Effector memory CD4-positive, alpha-beta T cell (primary cell): Measurements from ENCODE around the gene BARHL1.

Experiments used
- DNase-seq, 3 donors: peaks; one replicate each; pipeline ENCODE4 v3.0.0-alpha.2; 2020
- H3K27ac ChIP-seq: 2 replicates; pipeline ENCODE4 v1.7.0; 2013; ENCODE audit warnings: mild to moderate bottlenecking, low read length, moderate library complexity; ENCODE audit not compliant: insufficient read depth, poor library complexity, severe bottlenecking
- H3K27me3 ChIP-seq: replicated peaks from 2 replicates; pipeline ENCODE4 v1.7.0; 2013; ENCODE audit warnings: mild to moderate bottlenecking, low read length; ENCODE audit not compliant: insufficient read depth, control insufficient read depth, poor library complexity, severe bottlenecking
- H3K36me3 ChIP-seq: 2 replicates; pipeline ENCODE4 v1.7.0; 2013; ENCODE audit warnings: mild to moderate bottlenecking, low read length, moderate library complexity; ENCODE audit not compliant: control insufficient read depth, insufficient read depth
- H3K4me1 ChIP-seq: 2 replicates; pipeline ENCODE4 v1.7.0; 2013; ENCODE audit warnings: low read length, mild to moderate bottlenecking; ENCODE audit not compliant: control insufficient read depth, insufficient read depth, poor library complexity, severe bottlenecking
- H3K4me3 ChIP-seq: 2 replicates; pipeline ENCODE4 v1.7.0; 2013; ENCODE audit warnings: low read length, low read depth, mild to moderate bottlenecking; ENCODE audit not compliant: insufficient read depth, poor library complexity, severe bottlenecking
- H3K9me3 ChIP-seq: 2 replicates; pipeline ENCODE4 v1.7.0; 2013; ENCODE audit warnings: mild to moderate bottlenecking, low read length, moderate library complexity; ENCODE audit not compliant: control insufficient read depth

Gene BARHL1

DNA sequence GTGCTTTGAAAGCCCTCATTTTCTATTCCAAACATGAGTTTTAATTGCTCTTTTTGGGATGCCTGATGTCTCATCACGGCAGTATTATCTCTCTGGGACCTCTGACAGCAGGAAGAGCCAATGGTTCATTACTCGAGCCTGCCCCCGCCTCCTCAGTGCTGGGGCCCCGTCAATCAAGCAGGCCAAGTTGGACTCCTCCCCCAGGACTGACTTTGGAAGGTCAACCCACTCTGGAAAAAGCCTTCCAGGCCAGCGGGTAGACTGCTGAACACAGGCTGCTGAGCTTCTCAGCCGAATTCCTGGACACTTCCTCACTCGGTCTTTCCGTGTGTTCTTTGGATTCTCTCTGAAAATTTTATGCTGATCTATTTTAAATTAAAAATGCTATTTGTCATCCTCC is 9.5 kb upstream of the BARHL1 start:
- Histone ChIP-seq H3K4me3 (no peak overlapping the region), H3K9me3 (no peaks in the 10 kb centered on the region), H3K4me1 (no peaks in the 10 kb centered on the region), H3K27ac (no peak overlapping the region), H3K27me3 (peaks cover 22% of the 10 kb centered on the region), H3K36me3 (no peaks in the 10 kb centered on the region)
- no peak for DNase-seq

DNA sequence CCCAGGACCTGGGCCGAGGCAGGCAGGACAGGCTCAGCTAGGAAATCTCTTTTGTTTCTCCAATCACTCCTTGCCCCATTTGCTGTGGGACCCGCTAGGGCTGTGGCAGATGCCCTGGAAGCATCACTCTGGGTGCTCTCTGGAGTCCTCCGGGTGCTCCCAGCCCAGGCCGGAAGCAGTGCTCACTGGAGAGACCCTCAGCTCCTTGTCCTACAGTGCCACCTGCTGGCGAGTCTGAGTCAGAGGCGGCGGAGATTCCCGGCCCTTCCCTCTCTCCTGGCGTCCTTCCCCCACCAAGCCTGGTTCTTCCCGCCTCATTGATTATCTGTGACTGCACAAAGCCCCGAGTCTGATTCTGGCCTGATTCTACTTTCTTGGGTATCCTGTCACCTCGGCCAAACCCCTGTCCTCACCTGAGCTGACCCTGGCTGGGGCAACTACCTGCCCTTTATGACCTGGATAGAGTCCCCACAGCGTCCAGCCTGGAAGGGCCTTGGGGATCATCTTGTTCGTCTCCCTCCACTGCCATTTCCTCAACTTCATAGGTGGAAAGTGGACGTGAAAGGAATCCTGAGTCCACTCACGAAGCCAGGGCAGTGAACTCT is 7.3 kb upstream of the BARHL1 start:
- Histone ChIP-seq H3K36me3 (no peaks in the 10 kb centered on the region), H3K9me3 (no peaks in the 10 kb centered on the region), H3K4me3 (no peak overlapping the region), H3K4me1 (no peaks in the 10 kb centered on the region), H3K27me3 (peaks cover 42% of the 10 kb centered on the region), H3K27ac (no peak overlapping the region)
- DNase-seq, result peak in 2 of 3 donors; percentile 35 to 44

DNA sequence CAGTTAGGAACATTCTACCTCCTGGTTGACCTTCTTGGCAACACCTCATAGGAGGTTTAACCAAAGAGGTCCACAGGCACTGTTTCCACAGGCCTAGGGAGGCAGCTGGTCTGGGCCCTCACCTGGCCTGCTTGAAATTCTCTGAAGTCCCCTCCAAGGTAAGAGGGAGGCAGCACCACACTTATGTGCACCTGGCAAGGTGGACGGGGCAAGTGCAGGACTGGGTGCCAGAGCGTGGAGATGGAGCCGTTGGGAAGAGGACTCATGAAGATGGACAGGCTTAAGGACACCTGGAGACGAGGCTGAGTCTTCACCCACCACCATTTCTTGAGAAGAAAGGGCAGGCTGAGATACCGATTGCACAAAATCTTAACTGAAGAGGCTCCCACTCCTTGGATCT is 6.6 kb upstream of the BARHL1 start:
- Histone ChIP-seq H3K9me3 (no peaks in the 10 kb centered on the region), H3K4me1 (no peaks in the 10 kb centered on the region), H3K4me3 (no peak overlapping the region), H3K27ac (no peak overlapping the region), H3K36me3 (no peaks in the 10 kb centered on the region), H3K27me3 (peaks cover 49% of the 10 kb centered on the region)
- no peak for DNase-seq

DNA sequence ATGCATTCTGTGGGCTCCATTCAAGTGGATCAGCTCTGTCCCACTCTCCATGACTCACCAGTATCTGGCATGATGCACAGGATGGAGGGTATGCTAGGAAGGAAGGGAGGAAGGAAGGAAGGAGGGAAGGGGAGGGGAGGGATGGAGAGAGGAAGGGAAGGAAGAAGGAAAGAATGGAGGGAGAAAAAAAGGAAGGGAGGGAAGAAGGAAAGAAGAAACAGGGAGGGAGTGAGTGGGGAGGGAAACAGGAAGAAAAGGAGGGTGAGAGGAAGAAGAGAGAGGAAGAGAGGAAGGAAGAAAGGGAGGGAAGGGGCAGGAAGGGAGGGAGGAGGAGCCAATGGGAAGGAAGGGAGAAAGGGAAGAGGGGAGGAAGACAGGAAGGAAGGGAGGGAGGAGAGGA is 5.3 kb upstream of the BARHL1 start:
- no peak overlapping the region for H3K27ac ChIP-seq
- H3K27me3 ChIP-seq, result peaks cover 59% of the 10 kb centered on the region
- no peak for DNase-seq
- no peaks in the 10 kb centered on the region for H3K9me3 ChIP-seq
- no peaks in the 10 kb centered on the region for H3K4me1 ChIP-seq
- no peaks in the 10 kb centered on the region for H3K36me3 ChIP-seq
- H3K4me3 ChIP-seq, result no peak overlapping the region

DNA sequence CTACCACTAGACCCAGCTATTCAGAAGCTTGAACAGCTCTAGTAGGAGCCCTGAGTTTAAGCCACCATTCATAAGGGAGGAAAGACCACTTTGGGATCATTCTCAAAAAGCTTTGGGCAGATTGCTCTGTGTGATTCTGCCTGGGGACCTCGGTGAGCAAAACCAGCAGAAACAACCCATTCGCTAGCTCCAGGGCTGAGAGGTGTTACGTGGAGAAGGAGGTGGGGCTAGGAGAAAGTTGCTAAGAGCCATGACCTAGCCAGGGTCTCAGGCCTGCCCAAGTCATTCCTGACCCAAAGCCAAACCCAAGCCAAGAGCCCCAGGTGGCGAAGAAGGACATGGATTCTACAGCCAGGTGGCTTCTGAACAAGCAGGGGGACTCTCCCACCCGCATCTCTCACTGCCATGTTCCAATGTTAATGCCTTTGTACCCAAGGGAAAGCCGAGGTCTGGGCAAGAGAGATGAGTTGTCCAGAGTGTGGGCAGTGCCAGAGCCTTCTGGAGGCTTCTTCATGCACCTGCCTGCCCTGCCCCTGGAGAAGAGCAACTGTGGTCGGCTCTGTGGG is 4.0 kb upstream of the BARHL1 start:
- Histone ChIP-seq H3K4me1 (no peaks in the 10 kb centered on the region), H3K27me3 (peaks cover 66% of the 10 kb centered on the region), H3K9me3 (no peaks in the 10 kb centered on the region), H3K36me3 (no peaks in the 10 kb centered on the region), H3K4me3 (no peak overlapping the region), H3K27ac (no peak overlapping the region)
- no peak for DNase-seq

DNA sequence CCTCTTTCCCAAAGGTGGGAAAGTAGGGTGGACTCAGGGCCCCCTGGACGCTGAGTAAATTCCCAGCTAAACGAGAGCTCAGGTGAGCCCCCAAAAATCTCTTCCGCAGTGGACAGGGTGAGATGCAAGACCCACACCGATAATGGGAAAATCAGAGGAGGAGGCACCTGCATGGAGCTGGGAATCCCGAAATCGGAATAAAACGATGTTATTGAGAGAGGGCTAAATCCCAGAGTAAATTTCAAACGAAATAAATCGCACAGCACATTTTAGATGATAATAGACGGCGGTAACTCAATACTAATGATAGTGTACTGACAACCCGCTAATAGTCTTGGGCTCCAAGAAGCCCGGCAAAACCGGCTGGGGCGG is 3.0 kb upstream of the BARHL1 start:
- Histone ChIP-seq H3K9me3 (no peaks in the 10 kb centered on the region), H3K4me1 (no peaks in the 10 kb centered on the region), H3K27ac (no peak overlapping the region), H3K4me3 (no peak overlapping the region), H3K27me3 (peaks cover 71% of the 10 kb centered on the region), H3K36me3 (no peaks in the 10 kb centered on the region)
- no peak for DNase-seq

DNA sequence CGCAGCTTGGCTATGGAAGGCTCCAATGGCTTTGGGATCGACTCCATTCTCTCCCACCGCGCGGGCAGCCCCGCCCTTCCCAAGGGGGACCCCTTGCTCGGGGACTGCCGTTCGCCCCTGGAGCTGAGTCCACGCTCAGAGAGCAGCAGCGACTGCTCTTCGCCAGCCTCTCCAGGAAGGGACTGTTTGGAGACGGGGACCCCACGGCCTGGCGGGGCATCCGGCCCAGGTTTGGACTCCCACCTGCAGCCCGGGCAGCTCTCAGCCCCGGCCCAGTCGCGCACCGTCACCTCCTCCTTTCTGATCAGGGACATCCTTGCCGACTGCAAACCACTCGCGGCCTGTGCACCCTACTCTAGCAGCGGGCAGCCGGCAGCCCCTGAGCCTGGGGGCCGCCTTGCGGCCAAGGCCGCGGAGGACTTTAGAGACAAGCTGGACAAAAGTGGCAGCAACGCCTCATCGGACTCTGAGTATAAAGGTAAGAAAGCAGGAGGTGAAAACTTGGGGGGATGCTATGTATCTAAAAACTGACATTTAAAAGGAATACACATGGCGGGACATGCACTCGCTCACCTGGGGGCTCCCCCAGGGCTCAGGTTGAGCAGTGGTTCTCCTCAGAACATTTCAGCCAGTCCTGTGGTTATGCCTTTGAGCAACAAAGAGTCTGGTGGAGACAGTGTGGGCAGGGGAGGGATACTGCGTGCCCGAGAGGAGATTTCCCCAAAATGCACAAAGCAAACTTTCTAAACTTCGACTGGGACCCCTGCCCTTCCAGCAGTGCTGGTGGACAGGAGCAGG is 579 bp downstream of the BARHL1 start:
- Histone ChIP-seq H3K27me3 (peaks cover 87% of the 10 kb centered on the region), H3K9me3 (no peaks in the 10 kb centered on the region), H3K36me3 (no peaks in the 10 kb centered on the region), H3K4me3 (no peak overlapping the region), H3K27ac (no peak overlapping the region), H3K4me1 (no peaks in the 10 kb centered on the region)
- no peak for DNase-seq

DNA sequence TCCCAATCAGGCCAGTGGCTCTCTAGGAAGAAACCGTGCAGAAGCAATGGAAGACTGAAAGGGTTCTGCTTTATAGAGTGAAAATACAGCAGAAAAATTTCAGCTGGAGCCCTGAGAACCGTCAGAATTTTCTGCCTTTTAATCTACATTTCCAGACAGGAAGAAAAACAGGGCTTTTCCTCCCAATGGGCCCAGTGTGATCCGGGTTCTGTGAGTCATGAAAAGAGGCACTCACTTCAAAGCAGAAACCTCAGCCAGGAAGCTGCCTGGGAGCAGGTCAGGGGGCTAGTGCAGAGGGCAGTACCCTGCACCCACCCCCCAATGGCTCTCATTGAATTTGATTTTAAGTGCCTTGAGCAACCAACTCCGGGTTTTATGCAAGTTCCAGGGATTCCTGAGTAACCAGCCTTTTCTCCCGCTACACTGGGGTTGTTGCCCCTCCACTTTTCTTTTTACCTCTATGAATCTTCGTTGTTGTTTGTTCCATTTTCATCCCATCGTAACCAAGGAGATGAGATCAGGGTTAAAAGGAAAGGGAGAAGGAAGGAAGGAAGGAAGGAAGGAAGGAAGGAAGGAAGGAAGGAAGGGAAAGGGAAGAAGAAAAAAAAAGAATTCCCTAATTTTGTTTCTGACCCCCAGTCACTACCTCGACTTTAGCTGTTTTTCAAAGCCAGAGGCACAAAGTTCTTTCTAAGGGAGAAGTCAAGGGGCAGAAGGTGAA is 1.3 kb downstream of the BARHL1 start:
- no peak for DNase-seq
- Histone ChIP-seq H3K36me3 (no peaks in the 10 kb centered on the region), H3K27ac (no peak overlapping the region), H3K4me3 (no peak overlapping the region), H3K9me3 (no peaks in the 10 kb centered on the region), H3K4me1 (no peaks in the 10 kb centered on the region), H3K27me3 (peaks cover 87% of the 10 kb centered on the region)

DNA sequence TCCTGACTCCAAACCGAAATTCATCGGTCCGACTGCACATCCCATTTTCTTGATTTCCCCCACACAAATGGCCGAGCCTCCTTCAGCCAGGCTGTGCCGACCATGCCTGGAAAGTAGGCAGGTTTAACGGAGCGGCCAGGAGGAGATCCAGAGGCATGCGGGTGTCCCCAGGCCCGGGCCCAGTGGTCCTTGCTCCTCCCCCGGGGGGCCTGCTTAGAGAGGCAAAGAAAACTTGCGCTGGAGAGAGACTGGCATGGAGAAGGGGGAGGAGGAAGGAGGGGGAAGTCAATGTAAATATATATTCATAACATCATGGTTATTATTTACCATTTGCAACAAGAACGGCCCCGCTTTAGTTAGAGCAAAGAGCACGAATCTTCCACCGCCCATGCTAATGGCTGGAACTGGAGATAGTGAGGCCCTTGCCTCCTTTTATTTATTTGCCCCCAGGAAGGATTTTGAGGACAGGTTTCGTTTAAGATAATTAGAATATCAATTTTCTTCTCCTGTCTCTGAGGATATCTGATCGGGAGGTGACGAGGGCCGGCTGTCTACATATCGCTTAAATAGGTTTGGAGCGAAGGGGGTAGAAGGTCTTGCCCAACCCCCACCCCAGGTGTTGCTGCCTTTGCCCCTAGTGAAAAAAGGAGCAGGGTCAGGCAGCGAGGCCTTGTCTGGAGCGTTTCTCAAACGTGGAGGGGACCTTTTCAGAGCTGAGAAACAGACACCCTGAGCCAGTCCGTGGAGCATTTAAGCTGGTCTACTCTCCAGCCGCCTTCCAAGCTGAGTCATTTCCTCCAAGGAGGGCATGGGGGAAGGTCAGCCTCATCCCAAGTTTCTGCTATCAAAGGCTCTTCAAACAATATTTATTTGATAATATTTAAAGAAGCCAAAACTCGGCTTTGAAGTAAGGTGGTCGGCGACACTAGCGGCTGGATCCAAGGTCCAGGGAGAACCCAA is 2.5 kb downstream of the BARHL1 start:
- no peaks in the 10 kb centered on the region for H3K36me3 ChIP-seq
- H3K27ac ChIP-seq, result no peak overlapping the region
- H3K4me1 ChIP-seq, result no peaks in the 10 kb centered on the region
- no peaks in the 10 kb centered on the region for H3K9me3 ChIP-seq
- H3K27me3 ChIP-seq, result peaks cover 86% of the 10 kb centered on the region
- H3K4me3 ChIP-seq, result no peak overlapping the region
- DNase-seq, result no peak
